ENCODE data around the gene INSIG2.

DNA sequence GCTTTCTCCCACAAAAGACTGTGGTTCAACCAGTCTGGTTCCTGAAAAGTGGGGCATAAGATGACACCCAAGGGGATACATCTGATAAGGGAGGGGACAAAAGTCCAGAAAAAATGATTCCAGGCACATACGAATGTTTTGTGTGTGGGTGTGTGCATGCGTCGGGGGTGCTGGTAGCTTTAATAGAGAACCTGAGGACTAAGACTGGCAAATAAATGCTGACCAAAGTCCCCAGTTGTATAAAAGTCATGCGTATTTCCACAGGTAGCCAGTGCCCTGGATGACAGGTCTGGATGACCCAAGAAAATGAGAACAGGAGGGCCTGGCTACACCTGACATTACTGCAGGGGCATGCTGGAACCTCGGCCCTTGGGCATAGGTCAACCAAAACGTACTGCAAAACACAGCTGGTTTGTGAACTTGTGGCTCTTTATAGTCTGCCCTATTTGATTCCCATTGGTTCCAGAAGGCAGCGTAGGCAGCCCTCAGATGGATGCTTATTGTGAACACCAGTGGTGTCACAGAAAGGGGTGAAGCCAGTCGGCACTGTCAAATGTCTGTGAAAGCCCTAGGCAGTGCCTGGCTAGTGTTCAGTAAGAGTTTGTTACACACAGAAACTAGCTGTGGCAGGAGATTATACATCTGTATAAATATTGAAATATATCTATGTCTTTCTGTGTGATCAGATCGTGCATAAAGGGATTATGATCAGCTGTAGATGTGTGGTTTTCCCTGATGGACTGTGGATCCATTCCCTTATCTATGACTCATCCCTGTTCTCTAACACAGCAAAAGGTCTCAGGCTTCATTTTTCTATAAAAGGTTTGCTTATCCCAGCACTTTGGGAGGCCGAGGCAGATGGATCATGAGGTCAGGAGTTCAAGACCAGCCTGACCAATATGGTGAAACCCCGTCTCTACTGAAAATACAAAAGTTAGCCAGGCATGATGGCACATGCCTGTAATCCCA is 58.3 kb downstream of the INSIG2 start:
- TF ChIP-seq CTCF (conservative IDR thresholded peaks at IDR 0.05; ENCODE audit: low read depth, low read length) (no peak), RAD21 (IDR thresholded peaks at IDR 0.05; ENCODE audit: low read length) (no peak), RFX5 (IDR thresholded peaks at IDR 0.05; ENCODE audit: low read depth, low read length) (no peak), USF2 (IDR thresholded peaks at IDR 0.05; ENCODE audit: low read depth, low read length) (no peak), MXI1 (IDR thresholded peaks at IDR 0.05; ENCODE audit: borderline replicate concordance, low read depth, low read length) (no peak), CEBPB (IDR thresholded peaks at IDR 0.05; ENCODE audit: low read depth, low read length) (no peak)
